Glutamatergic neuron (in vitro differentiated cells): ENCODE data around the gene DEFB108B. TPM values are rescaled to one million over a fixed set of nuclear protein-coding genes. Genes with fewer than 3 reads are reported as not detected.
"Not testable (repeated sequence)": the region's sequence is repeated elsewhere in the genome, so short reads cannot be mapped to it uniquely, and the experiment has no call there.

Experiments
- DNase-seq: peaks from one replicate; pipeline ENCODE4 v3.0.0; 2022
- H3K27ac Mint-ChIP-seq: one replicate; pipeline ENCODE4 v1.8.0; 2020; ENCODE audit warnings: mild to moderate bottlenecking, mixed read lengths, inconsistent platforms; ENCODE audit not compliant: unreplicated experiment
- H3K27me3 Mint-ChIP-seq: one replicate; pipeline ENCODE4 v1.8.0; 2020; ENCODE audit warnings: mild to moderate bottlenecking, moderate library complexity, mixed read lengths, inconsistent platforms; ENCODE audit not compliant: unreplicated experiment
- H3K36me3 Mint-ChIP-seq: one replicate; pipeline ENCODE4 v1.8.0; 2020; ENCODE audit warnings: mild to moderate bottlenecking, mixed read lengths, inconsistent platforms; ENCODE audit not compliant: unreplicated experiment
- H3K4me1 Mint-ChIP-seq: one replicate; pipeline ENCODE4 v1.8.0; 2020; ENCODE audit warnings: mild to moderate bottlenecking, low read depth, mixed read lengths, inconsistent platforms; ENCODE audit not compliant: unreplicated experiment
- H3K4me3 Mint-ChIP-seq: one replicate; pipeline ENCODE4 v1.8.0; 2020; ENCODE audit warnings: mild to moderate bottlenecking, mixed read lengths, inconsistent platforms; ENCODE audit not compliant: unreplicated experiment
- H3K9me3 Mint-ChIP-seq: one replicate; pipeline ENCODE4 v1.8.0; 2020; ENCODE audit warnings: mild to moderate bottlenecking, moderate library complexity, mixed read lengths, inconsistent platforms; ENCODE audit not compliant: unreplicated experiment
- long read RNA-seq: library from polyadenylated mRNA; unstranded; transcript quantifications from one replicate; pipeline ENCODE4 v2.0.0, GENCODE V29; 2020; ENCODE audit not compliant: unreplicated experiment
- total RNA-seq: library from RNA; stranded (reverse); fragmentation: NEBNext Ultra II Directional; extraction: Animal tissue kit (Norgen Biotek cat#: 25700); gene quantifications from one replicate; pipeline ENCODE4 v1.2.1, GENCODE V29; 2021; ENCODE audit not compliant: unreplicated experiment
- TF ChIP-seq, protein P1 (sequence below): fragments of 200-600 bp; sonication (generic); IDR thresholded peaks from one replicate; pipeline ENCODE4 v1.5.0; 2021; ENCODE audit not compliant: partially characterized antibody, unreplicated experiment

DEFB108B gene, protein sequence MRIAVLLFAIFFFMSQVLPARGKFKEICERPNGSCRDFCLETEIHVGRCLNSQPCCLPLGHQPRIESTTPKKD
- not detected for total RNA-seq
- long read RNA-seq, result 0 reads

DNA sequence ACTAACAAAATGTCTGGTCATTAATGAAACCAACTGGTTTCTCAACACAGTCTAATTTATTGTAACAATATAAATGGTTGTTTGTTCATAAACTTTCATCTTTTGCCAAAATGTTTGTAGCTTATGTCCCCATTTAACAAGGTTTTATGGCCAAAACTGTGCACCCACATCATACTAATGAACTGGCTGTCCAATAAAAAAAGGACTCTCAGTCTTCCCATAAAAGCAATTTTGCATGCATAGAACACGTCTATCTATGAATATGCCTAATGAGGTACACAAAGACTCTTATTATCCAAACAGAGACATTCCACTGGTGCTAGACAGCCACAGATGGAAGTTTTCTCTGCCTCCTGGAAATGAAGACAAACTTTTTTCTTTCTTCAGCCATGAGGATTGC lies at the start of gene DEFB108B:
Gene DEFB108B, plus strand, starts transcription at position 390 of the 400 bp plus-strand sequence. Its CDS starts 0 bp downstream, at position 390.
- not testable (repeated sequence) for H3K27me3 Mint-ChIP-seq, H3K4me3 Mint-ChIP-seq

DNA sequence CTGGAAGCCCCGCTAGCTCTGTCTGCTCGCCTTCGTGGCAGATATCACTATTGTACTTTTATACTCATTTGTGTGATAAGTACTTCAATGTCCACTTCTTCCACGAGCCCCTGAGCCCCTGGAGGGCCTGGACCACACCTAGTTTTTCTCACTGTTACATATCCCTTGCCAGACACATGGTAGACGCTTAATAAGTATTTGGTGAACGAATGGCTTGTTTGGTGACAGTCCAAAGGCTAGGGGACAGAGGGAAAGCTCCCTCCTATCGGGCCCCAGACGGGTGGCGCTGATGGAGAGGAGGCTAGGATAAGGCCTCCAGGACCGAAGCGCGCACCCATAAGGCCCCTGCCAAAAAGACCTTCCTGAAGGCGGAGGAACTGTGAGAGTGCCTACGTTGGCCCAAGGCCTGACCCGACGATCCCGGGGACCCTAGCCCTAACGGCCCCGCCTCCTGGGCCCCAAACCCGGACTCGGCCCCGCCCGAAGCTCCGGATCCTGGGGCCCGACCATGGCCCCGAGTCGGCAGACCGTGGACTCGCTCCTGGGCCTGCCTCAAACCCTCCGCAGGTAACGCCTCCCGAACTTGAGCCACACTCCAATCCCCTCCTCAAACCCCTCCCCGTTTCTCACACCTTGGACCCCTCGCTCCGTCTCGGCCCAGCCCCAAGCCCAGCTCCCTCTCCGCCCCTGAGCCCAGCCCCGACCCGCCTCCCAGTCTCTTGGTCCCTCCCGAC lies 46.7 kb upstream of the DEFB108B start:
- peak overlapping the region; percentile 77 for H3K4me3 Mint-ChIP-seq
- peak overlapping the region; percentile 77 for H3K27ac Mint-ChIP-seq
- H3K9me3 Mint-ChIP-seq, result peaks cover 14% of the 10 kb centered on the region
- not testable (repeated sequence) for H3K27me3 Mint-ChIP-seq, DNase-seq, H3K36me3 Mint-ChIP-seq
- peaks cover 20% of the 10 kb centered on the region for H3K4me1 Mint-ChIP-seq

More for the DNA sequence above, at the start of gene DEFB108B:
- not testable (repeated sequence) for H3K9me3 Mint-ChIP-seq, H3K36me3 Mint-ChIP-seq, DNase-seq, H3K4me1 Mint-ChIP-seq
- peak within 1 kb of the TSS; percentile 5 for H3K27ac Mint-ChIP-seq

DNA sequence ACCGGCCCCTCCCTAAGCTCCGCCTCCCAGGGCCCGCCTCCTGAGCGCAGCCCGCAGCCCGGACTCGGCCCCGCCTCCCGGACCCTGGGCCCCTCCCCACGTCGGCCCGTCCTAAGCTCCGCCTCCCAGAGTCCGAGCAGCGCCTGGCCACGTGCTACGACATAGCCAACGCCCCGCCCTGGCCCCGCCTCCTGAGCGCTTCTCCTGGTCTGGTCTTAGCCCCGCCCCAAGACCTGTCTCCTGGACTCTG lies 46.2 kb upstream of the DEFB108B start:
- not testable (repeated sequence) for H3K27me3 Mint-ChIP-seq, H3K9me3 Mint-ChIP-seq, H3K36me3 Mint-ChIP-seq
- Mint-ChIP-seq H3K4me1 (peaks cover 20% of the 10 kb centered on the region), H3K4me3 (peak overlapping the region; percentile 90), H3K27ac (peak overlapping the region; percentile 95)
- peak; percentile 99 for DNase-seq

DNA sequence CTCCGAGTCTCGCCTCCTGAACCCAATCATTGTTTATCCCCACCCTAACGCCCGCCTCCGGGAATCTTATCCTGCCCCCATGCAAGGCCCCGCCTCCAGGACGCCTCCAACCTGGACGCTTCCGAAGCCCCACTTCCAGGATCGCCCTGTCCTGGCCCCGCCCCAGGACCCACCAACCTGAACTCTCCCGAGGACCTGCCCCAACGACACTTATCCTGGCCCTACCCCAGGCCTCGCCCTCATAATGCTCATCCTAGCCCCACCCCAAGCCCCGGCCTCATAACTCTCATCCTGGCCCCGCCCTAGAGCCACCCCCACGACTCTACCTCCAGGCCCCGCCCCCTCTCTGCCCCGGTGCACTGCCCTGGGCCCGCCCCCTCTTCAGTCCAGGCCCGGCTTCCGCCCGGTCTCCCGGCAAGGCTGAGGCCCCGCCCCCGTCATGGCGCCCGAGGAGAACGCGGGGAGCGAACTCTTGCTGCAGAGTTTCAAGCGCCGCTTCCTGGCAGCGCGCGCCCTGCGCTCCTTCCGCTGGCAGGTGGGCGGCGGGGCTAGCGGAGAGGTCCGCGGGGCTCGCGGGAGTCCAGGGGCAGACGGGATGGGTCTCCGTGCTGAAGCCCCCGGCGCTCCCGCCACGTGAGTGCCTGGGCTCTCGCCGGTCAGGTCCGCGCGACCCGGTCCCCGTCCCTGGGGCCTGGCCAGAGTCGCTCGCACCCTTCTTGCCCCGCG lies 45.7 kb upstream of the DEFB108B start:
- peak; percentile 95 for DNase-seq
- H3K9me3 Mint-ChIP-seq, result peaks cover 10% of the 10 kb centered on the region
- H3K27me3 Mint-ChIP-seq, result peaks cover 8% of the 10 kb centered on the region
- peak overlapping the region; percentile 95 for H3K4me3 Mint-ChIP-seq
- H3K27ac Mint-ChIP-seq, result peak overlapping the region; percentile 95
- H3K4me1 Mint-ChIP-seq, result peaks cover 22% of the 10 kb centered on the region
- TF ChIP-seq, protein P1, sequence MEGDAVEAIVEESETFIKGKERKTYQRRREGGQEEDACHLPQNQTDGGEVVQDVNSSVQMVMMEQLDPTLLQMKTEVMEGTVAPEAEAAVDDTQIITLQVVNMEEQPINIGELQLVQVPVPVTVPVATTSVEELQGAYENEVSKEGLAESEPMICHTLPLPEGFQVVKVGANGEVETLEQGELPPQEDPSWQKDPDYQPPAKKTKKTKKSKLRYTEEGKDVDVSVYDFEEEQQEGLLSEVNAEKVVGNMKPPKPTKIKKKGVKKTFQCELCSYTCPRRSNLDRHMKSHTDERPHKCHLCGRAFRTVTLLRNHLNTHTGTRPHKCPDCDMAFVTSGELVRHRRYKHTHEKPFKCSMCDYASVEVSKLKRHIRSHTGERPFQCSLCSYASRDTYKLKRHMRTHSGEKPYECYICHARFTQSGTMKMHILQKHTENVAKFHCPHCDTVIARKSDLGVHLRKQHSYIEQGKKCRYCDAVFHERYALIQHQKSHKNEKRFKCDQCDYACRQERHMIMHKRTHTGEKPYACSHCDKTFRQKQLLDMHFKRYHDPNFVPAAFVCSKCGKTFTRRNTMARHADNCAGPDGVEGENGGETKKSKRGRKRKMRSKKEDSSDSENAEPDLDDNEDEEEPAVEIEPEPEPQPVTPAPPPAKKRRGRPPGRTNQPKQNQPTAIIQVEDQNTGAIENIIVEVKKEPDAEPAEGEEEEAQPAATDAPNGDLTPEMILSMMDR, result no peak
- H3K36me3 Mint-ChIP-seq, result no peaks in the 10 kb centered on the region

DNA sequence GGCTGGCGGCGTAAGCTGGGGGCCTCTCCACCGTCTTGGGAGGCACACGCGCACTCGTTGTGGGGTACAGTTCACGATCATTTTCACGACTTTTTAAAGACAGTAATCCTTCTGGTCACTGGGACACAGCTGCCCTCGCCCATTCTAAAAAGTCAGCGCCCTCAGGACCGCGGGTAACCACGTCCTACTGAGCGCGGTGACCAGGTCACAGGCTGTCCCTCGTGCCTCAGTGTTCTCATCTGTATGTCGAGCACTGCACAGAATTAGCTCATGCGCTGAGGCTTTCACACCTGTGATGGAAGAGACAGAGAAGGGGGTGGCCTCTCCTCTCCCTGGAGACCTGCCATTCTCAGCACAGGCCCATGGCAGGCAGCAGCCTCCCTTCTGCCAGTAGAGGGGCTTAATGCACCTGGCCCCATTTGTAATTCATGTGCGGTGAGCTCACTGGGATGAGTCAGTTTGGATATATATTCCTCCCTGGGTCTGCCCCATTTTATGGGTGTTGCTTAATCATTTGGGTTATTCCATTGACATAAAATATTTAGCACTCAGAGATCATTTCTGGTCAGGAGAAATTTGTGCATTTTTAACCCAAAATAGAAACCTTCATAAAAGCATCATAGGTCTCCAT lies 45.1 kb upstream of the DEFB108B start:
- peak overlapping the region; percentile 95 for H3K27ac Mint-ChIP-seq
- peak; percentile 34 for DNase-seq
- not testable (repeated sequence) for H3K27me3 Mint-ChIP-seq, H3K36me3 Mint-ChIP-seq, H3K9me3 Mint-ChIP-seq
- peaks cover 26% of the 10 kb centered on the region for H3K4me1 Mint-ChIP-seq
- H3K4me3 Mint-ChIP-seq, result peak overlapping the region; percentile 95

DNA sequence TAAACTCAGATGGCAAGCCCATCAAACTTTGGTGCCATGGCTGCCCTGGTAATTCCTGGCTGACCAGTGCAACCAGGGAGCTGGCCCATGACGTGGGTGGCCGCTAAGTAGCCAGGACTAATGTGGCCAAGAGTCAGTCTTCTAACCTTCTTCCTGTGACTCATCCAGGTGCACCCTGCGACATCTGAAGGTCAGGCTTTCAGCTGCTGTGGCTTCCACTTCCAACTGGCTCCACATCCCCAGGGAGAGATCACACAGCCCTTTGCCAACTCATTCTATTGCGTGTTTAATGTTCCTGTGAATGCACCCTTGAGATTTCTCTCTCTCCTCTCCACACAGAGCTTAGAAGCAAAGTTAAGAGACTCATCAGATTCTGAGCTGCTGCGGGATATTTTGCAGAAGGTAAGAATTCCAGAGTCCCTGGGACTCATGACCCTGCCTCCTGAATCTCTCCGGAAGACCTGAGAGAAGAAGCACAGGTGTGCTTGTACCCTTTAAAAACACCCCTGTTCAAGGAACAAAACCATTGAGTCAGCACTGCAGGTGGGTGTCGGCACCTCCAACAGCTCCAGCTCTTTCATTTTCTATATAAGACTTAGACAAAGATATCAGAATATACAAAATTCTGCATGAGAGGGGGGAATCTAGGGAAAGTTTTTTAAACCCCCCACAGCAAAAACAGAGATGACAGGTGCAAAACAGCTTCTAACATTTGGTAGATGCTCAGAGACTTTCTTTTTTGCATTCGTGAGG lies 43.4 kb upstream of the DEFB108B start:
- not testable (repeated sequence) for H3K27me3 Mint-ChIP-seq, H3K27ac Mint-ChIP-seq, H3K36me3 Mint-ChIP-seq, H3K9me3 Mint-ChIP-seq, DNase-seq
- H3K4me3 Mint-ChIP-seq, result peak overlapping the region; percentile 30
- peaks cover 27% of the 10 kb centered on the region for H3K4me1 Mint-ChIP-seq

DNA sequence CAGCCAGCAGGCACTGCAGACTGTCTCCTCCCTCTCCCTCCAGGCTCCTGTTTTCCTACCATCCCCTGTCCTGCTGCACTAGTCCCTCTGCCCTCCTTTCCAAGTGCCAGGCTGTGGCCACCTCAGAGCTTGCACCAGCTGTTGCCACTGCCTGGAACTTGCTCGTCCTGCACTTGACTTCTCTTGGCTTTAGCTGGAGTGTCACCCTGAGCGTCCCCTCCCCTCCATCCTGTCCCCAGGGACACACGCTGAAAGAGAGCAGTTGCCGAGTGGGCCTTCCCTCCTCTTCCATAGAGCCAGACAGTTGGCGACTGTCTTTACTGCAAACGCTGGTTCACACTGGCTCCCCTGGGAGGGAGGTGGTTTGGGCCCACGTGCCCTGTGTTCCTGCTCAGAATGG lies 41.9 kb upstream of the DEFB108B start:
- H3K4me1 Mint-ChIP-seq, result peaks cover 24% of the 10 kb centered on the region
- peak overlapping the region; percentile 66 for H3K27ac Mint-ChIP-seq
- H3K27me3 Mint-ChIP-seq, H3K9me3 Mint-ChIP-seq, H3K36me3 Mint-ChIP-seq: not testable (repeated sequence)
- peak overlapping the region; percentile 32 for H3K4me3 Mint-ChIP-seq
- peak; percentile 31 for DNase-seq
